Colonic mucosa (tissue), 4 donors: Measurements from ENCODE around the gene ZNF552. TPM values are rescaled to one million over a fixed set of nuclear protein-coding genes. Genes with fewer than 3 reads are reported as not detected.

Source experiments
- DNase-seq: peaks from one replicate; pipeline ENCODE4 v3.0.0-alpha.2; 2020
- H3K27ac ChIP-seq: fragments of 200-600 bp; one replicate; pipeline ENCODE4 v1.8.0; 2021
- H3K27me3 ChIP-seq: fragments of 200-600 bp; one replicate; pipeline ENCODE4 v1.8.0; 2021
- H3K36me3 ChIP-seq: fragments of 200-600 bp; one replicate; pipeline ENCODE4 v1.8.0; 2021
- H3K4me1 ChIP-seq: fragments of 200-600 bp; one replicate; pipeline ENCODE4 v1.8.0; 2021; ENCODE audit warnings: mild to moderate bottlenecking
- H3K4me3 ChIP-seq: fragments of 200-600 bp; one replicate; pipeline ENCODE4 v1.8.0; 2021
- H3K9ac ChIP-seq, 2 donors: one replicate each; pipeline ENCODE4 v1.7.0; 2013; ENCODE audit warnings: control low read depth in 2 of 2, low read depth in 2 of 2, low read length in 2 of 2
- H3K9me3 ChIP-seq: fragments of 200-600 bp; one replicate; pipeline ENCODE4 v1.8.0; 2021
- intact Hi-C: fragments of 100-400 bp; cut with DNase I; formaldehyde crosslinking; loops from one replicate; pipeline ENCODE4 v1.14.1; 2022
- total RNA-seq, 2 donors: library from RNA; stranded (reverse); fragmentation: NEBNext Ultra II Directional in 1 of 2; extraction: Animal tissue kit (Norgen Biotek cat#: 25700) in 1 of 2; gene quantifications; one replicate each; pipeline ENCODE4 v1.2.1, GENCODE V29; 2021
- TF ChIP-seq, protein P1 (sequence below): fragments of 200-600 bp; IDR thresholded peaks from one replicate; pipeline ENCODE4 v1.8.0; 2022; ENCODE audit warnings: antibody characterized with exemption, mild to moderate bottlenecking
- donor health status: healthy.
- donor health status: DM: no; HTN: no; CAD: no.
- donor health status: DM: no; HTN: no; CAD: no.

ZNF552 gene
- total RNA-seq, 2 donors from 2014 or later = 21.7 to 24.8 TPM

DNA sequence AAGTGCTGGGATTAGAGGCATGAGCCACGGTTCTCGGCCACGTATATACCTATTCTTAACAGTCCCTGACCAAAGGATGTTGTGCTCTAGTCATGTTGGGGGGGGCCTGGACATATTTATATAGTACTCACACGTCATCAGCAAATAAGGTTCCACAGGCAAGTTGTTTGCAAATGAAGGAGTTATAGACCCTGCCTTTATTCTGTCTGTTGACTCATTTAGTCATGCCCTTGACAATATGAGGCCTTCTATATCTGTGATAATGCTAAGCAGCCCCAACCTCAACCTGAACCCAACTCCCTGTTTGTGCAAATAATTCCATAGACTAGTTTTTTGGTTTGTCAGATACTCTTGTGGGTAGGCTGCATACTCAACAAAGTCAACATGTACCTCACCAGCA lies 36.4 kb downstream of the ZNF552 start:
- Histone ChIP-seq H3K36me3 (peaks cover 10% of the 10 kb centered on the region), H3K4me3 (no peak overlapping the region), H3K9me3 (peaks cover 8% of the 10 kb centered on the region), H3K27ac (no peak overlapping the region), H3K27me3 (no peaks in the 10 kb centered on the region), H3K9ac (no peak overlapping the region), H3K4me1 (no peaks in the 10 kb centered on the region)
- DNase-seq = no peak
- TF ChIP-seq, protein P1, sequence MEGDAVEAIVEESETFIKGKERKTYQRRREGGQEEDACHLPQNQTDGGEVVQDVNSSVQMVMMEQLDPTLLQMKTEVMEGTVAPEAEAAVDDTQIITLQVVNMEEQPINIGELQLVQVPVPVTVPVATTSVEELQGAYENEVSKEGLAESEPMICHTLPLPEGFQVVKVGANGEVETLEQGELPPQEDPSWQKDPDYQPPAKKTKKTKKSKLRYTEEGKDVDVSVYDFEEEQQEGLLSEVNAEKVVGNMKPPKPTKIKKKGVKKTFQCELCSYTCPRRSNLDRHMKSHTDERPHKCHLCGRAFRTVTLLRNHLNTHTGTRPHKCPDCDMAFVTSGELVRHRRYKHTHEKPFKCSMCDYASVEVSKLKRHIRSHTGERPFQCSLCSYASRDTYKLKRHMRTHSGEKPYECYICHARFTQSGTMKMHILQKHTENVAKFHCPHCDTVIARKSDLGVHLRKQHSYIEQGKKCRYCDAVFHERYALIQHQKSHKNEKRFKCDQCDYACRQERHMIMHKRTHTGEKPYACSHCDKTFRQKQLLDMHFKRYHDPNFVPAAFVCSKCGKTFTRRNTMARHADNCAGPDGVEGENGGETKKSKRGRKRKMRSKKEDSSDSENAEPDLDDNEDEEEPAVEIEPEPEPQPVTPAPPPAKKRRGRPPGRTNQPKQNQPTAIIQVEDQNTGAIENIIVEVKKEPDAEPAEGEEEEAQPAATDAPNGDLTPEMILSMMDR = no peak
- intact Hi-C loops = no loop called here

DNA sequence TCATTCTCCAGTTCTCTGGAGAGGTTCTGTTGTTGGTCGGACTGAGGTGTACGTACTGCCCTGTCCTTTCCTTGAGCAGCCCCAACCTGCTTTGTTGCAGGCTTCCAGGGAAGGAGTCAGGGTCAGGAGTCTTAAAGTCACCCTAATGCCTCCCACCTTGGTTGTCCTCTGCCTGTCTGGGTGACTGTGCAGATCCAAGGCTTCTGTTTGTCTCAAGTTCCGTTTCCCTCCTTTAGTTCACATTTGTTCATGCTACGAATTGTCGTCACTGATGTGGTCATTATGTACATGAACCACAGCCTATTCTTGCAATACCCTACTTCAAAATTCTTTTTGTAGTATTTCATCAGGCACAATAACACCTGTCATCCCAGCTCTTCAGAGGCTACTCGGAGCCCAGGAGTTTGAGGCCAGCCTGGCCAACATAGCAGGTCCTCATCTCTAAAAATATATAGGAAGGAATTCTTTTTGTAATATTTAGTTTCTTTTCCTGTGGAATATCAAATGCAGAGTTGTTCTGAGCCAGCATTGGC lies 37.9 kb downstream of the ZNF552 start:
- Histone ChIP-seq H3K27ac (no peak overlapping the region), H3K9me3 (peaks cover 8% of the 10 kb centered on the region), H3K4me3 (no peak overlapping the region), H3K9ac (no peak overlapping the region), H3K4me1 (no peaks in the 10 kb centered on the region), H3K36me3 (peaks cover 10% of the 10 kb centered on the region), H3K27me3 (no peaks in the 10 kb centered on the region)
- TF ChIP-seq, protein P1 = no peak
- intact Hi-C loops = no loop called here
- no peak for DNase-seq

DNA sequence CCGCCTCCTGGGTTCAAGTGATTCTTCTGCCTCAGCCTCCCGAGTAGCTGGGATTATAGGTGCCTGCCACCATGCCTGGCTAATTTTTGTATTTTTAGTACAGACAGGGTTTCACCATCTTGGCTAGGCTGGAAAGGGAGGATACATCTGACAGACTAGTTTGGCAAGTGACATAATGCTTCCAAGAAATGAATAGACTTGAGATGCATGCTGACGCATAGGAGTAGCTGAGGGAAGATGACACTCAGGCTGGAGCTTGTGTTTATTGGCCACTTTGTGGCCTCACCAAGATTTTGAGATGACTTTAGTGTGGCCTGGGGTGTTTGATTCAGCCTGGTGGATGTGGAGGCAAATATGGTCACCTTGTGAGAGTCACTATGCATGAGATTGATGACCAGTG lies 41.2 kb downstream of the ZNF552 start:
- peaks cover 4% of the 10 kb centered on the region for H3K4me1 ChIP-seq
- no peak overlapping the region for H3K9ac ChIP-seq
- no peak for DNase-seq
- H3K27me3 ChIP-seq = no peaks in the 10 kb centered on the region
- H3K36me3 ChIP-seq = no peaks in the 10 kb centered on the region
- intact Hi-C loops = no loop called here
- no peak overlapping the region for H3K27ac ChIP-seq
- TF ChIP-seq, protein P1 = no peak
- H3K4me3 ChIP-seq = no peak overlapping the region
- no peaks in the 10 kb centered on the region for H3K9me3 ChIP-seq

DNA sequence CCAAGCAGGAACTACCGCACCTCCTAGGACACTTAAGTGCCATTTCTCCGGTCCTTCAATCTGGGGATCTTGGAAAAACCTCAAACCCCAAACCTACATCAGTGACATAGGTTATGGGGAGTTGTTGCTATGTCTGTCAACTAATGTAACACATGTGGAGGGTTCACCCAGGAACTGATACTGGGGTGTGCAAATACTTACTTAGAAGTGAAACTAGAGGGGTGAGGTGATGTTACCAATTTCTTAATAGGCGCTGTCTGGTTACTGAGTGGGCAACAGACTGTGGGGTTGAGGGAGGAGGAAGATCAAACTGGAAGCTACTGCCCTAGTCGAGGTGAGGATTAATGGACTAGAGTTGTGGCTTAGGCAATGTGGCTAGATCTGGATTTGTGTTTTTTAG lies 43.3 kb downstream of the ZNF552 start:
- Histone ChIP-seq H3K4me1 (peaks cover 4% of the 10 kb centered on the region), H3K36me3 (no peaks in the 10 kb centered on the region), H3K27me3 (no peaks in the 10 kb centered on the region), H3K4me3 (no peak overlapping the region), H3K27ac (no peak overlapping the region), H3K9ac (no peak overlapping the region), H3K9me3 (no peaks in the 10 kb centered on the region)
- intact Hi-C loops = no loop called here
- TF ChIP-seq, protein P1 = no peak
- DNase-seq = no peak

DNA sequence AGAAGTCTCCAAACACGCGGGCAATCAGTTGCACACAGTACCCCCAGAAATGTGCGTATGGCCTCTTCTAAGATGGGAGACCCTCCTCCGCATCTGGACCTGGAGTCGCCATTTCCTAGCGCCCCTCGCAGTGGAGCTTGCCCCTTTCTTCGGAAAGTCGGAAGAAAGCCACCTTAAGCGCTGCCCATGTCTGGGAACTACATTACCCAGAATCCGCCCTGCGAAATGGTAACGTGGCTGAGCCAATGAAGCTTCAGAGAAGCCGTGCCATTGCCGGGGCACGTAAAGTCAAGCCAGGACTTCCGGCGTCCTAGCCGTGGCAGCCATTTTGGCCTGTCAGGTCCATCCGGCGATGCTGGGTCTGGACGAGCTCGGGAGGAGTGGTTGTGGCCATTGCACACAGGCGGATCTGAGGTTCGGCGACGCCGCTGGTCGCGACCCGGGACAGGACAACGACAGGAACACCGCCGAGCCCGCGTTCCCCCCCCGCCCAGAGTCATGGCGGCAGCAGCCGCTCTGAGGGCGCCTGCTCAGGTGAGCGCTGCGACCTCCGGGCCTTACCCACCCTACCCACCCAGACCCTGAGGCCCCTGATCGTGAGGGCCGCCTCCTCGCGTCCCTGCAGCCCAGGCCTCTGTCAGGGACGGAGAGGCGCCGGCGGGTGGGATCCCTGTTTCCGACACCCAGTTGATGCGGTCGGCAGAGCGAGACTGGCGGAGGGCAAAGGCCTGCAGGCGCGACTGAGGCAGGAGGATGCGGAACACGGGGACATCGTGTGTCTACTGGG lies 45.2 kb downstream of the ZNF552 start, which contains the start of gene ZNF586:
Gene ZNF586 (plus strand): TSS at position 332 of the 787 bp plus-strand sequence. CDS start 167 bp downstream, at position 499.
- peaks cover 4% of the 10 kb centered on the region for H3K4me1 ChIP-seq
- intact Hi-C loops = no loop called here
- H3K27me3 ChIP-seq = no peaks in the 10 kb centered on the region
- H3K27ac ChIP-seq = peak within 1 kb of the TSS; percentile 81
- peak within 1 kb of the TSS; percentile 87 for H3K4me3 ChIP-seq
- TF ChIP-seq, protein P1 = no peak
- no peaks in the 10 kb centered on the region for H3K9me3 ChIP-seq
- H3K36me3 ChIP-seq = no peaks in the 10 kb centered on the region
- peak; percentile 90 for DNase-seq
- H3K9ac ChIP-seq = peak within 1 kb of the TSS; percentile 63 to 78
